H1 (cell line): ENCODE results near the gene STAU1. TPM values are rescaled to one million over a fixed set of nuclear protein-coding genes. Genes with fewer than 3 reads are reported as not detected.

Source experiments
- CTCF ChIA-PET: fragments of 300-600 bp; sonication (Branson Sonifier 250); formaldehyde crosslinking; loops from one replicate; lab custom pipeline; 2021; ENCODE audit not compliant: partially characterized antibody; lab: Charles Lee
- POLR2A ChIA-PET: fragments of 300-600 bp; sonication (Branson Sonifier 250); formaldehyde crosslinking; loops from one replicate; lab custom pipeline; 2021; ENCODE audit warnings: inconsistent platforms; ENCODE audit not compliant: partially characterized antibody; lab: Charles Lee
- DNase-seq, 2 experiments: peaks; one replicate each; pipeline versions ENCODE4 v3.0.0 to v3.0.0-alpha.2; 2010 to 2022; ENCODE audit warnings: low spot score in 2 of 2, low read depth in 1 of 2, mixed read lengths in 1 of 2
- FAIRE-seq: peaks from 2 replicates; lab custom pipeline; 2011; peaks lifted over from hg19 to GRCh38; lab: Jason Lieb, UNC
- H2AFZ ChIP-seq: 2 replicates; pipeline ENCODE4 v1.8.1; 2012; ENCODE audit warnings: low read length, inconsistent platforms
- H2AK5ac ChIP-seq: 2 replicates; pipeline ENCODE4 v1.6.1; 2013; ENCODE audit warnings: low read depth, low read length
- H2BK120ac ChIP-seq: replicated peaks from 2 replicates; pipeline ENCODE3; 2013; ENCODE audit warnings: low read depth, low read length, inconsistent platforms
- H2BK12ac ChIP-seq: 2 replicates; pipeline ENCODE4 v1.6.1; 2013; ENCODE audit warnings: low read depth, low read length
- H2BK15ac ChIP-seq: 2 replicates; pipeline ENCODE4 v1.6.1; 2013; ENCODE audit warnings: low read length
- H2BK20ac ChIP-seq: 2 replicates; pipeline ENCODE4 v1.6.1; 2013; ENCODE audit warnings: low read length
- H2BK5ac ChIP-seq: 2 replicates; pipeline ENCODE4 v1.6.1; 2013; ENCODE audit warnings: low read depth, low read length
- H3K14ac ChIP-seq: 2 replicates; pipeline ENCODE4 v1.6.1; 2013; ENCODE audit warnings: inconsistent platforms; ENCODE audit not compliant: insufficient read length
- H3K18ac ChIP-seq: 2 replicates; pipeline ENCODE4 v1.6.1; 2013; ENCODE audit warnings: low read length; ENCODE audit errors: extremely low read depth
- H3K23ac ChIP-seq: 2 replicates; pipeline ENCODE4 v1.6.1; 2013; ENCODE audit warnings: inconsistent platforms; ENCODE audit not compliant: insufficient read length
- H3K23me2 ChIP-seq: 2 replicates; pipeline ENCODE4 v1.6.1; 2013; ENCODE audit warnings: low read depth, low read length
- H3K27ac ChIP-seq: 2 replicates; pipeline ENCODE4 v1.6.1; 2011; ENCODE audit warnings: low read depth, low read length, inconsistent platforms
- H3K27me3 ChIP-seq, 4 experiments: replicated peaks in 1 of 4; 1 replicate in 1 of 4; 2 replicates in 3 of 4; pipeline versions ENCODE4 v1.6.1 to v1.8.1; 2011 to 2013; ENCODE audit warnings: low read length in 3 of 4, mild to moderate bottlenecking in 3 of 4, inconsistent platforms in 2 of 4, mixed read lengths in 2 of 4, moderate library complexity in 1 of 4; ENCODE audit not compliant: control insufficient read depth in 3 of 4, insufficient read depth in 3 of 4; ENCODE audit errors: extremely low read depth in 1 of 4
- H3K36me3 ChIP-seq, 4 experiments: 2 replicates each; pipeline versions ENCODE4 v1.6.1 to v1.8.1; 2011 to 2013; ENCODE audit warnings: mild to moderate bottlenecking in 4 of 4, low read length in 3 of 4, moderate library complexity in 2 of 4, control low read depth in 1 of 4, inconsistent platforms in 1 of 4; ENCODE audit not compliant: insufficient read depth in 4 of 4, control insufficient read depth in 2 of 4
- H3K4ac ChIP-seq: replicated peaks from 2 replicates; pipeline ENCODE3; 2013; ENCODE audit warnings: low read length, low read depth, mixed read lengths, inconsistent platforms; ENCODE audit not compliant: insufficient read length
- H3K4me1 ChIP-seq, 4 experiments: replicated peaks in 1 of 4; 1 replicate in 1 of 4; 2 replicates in 3 of 4; pipeline versions ENCODE4 v1.6.1 to v1.8.1; 2011 to 2013; ENCODE audit warnings: low read length in 3 of 4, inconsistent platforms in 2 of 4, mixed read lengths in 1 of 4; ENCODE audit not compliant: insufficient read depth in 4 of 4, control insufficient read depth in 3 of 4
- H3K4me2 ChIP-seq, 2 experiments: 2 replicates each; pipeline versions ENCODE4 v1.6.1 to v1.8.1; 2011 to 2013; ENCODE audit warnings: low read depth in 2 of 2, low read length in 2 of 2, control low read depth in 1 of 2, inconsistent platforms in 1 of 2, mild to moderate bottlenecking in 1 of 2; ENCODE audit not compliant: insufficient read depth in 1 of 2
- H3K4me3 ChIP-seq, 4 experiments: fragments of 200-600, 300-600 bp in 1 of 4; sonication (generic), shearing (Covaris generic), sonication (Bioruptor Twin) in 1 of 4; 2 replicates each; pipeline versions ENCODE4 v1.5.1 to v1.8.1; 2011 to 2016; ENCODE audit warnings: low read length in 4 of 4, low read depth in 3 of 4, control low read depth in 2 of 4, inconsistent platforms in 2 of 4, mild to moderate bottlenecking in 2 of 4, mixed read lengths in 1 of 4, moderate library complexity in 1 of 4; ENCODE audit not compliant: insufficient read depth in 2 of 4; ENCODE audit errors: extremely low read depth in 1 of 4
- H3K56ac ChIP-seq: replicated peaks from 2 replicates; pipeline ENCODE3; 2013; ENCODE audit warnings: low read depth, mild to moderate bottlenecking, mixed read lengths, low read length, inconsistent platforms; ENCODE audit not compliant: insufficient read length
- H3K79me1 ChIP-seq: 2 replicates; pipeline ENCODE4 v1.6.1; 2013; ENCODE audit warnings: low read depth, low read length, control low read depth
- H3K79me2 ChIP-seq, 2 experiments: 2 replicates each; pipeline versions ENCODE4 v1.6.1 to v1.8.1; 2012 to 2013; ENCODE audit warnings: low read length in 2 of 2, mild to moderate bottlenecking in 2 of 2, inconsistent platforms in 1 of 2; ENCODE audit not compliant: insufficient read depth in 2 of 2, control insufficient read depth in 1 of 2
- H3K9ac ChIP-seq, 4 experiments: replicated peaks in 1 of 4; 1 replicate in 1 of 4; 2 replicates in 3 of 4; pipeline versions ENCODE4 v1.6.1 to v1.8.1; 2011 to 2013; ENCODE audit warnings: low read depth in 3 of 4, low read length in 3 of 4, control low read depth in 2 of 4, mild to moderate bottlenecking in 2 of 4, moderate library complexity in 2 of 4, inconsistent platforms in 1 of 4; ENCODE audit errors: extremely low read depth in 1 of 4
- H3K9me3 ChIP-seq, 2 experiments: 2 replicates each; pipeline versions ENCODE4 v1.6.1 to v1.8.1; 2012 to 2013; ENCODE audit warnings: mild to moderate bottlenecking in 2 of 2, moderate library complexity in 2 of 2, control low read depth in 1 of 2, inconsistent platforms in 1 of 2, low read depth in 1 of 2, low read length in 1 of 2, mixed read lengths in 1 of 2; ENCODE audit not compliant: insufficient read depth in 2 of 2
- H4K20me1 ChIP-seq, 2 experiments: replicated peaks in 1 of 2; 2 replicates each; pipeline versions ENCODE3 to v1.8.1; 2011 to 2013; ENCODE audit warnings: inconsistent platforms in 2 of 2, low read length in 2 of 2, mild to moderate bottlenecking in 1 of 2; ENCODE audit not compliant: insufficient read depth in 2 of 2, control insufficient read depth in 1 of 2
- H4K5ac ChIP-seq: 2 replicates; pipeline ENCODE4 v1.6.1; 2013; ENCODE audit warnings: low read length, low read depth, mixed read lengths, inconsistent platforms; ENCODE audit not compliant: insufficient read length
- H4K8ac ChIP-seq: 2 replicates; pipeline ENCODE4 v1.8.0; 2013; ENCODE audit warnings: mild to moderate bottlenecking, moderate library complexity, low read length, inconsistent platforms; ENCODE audit not compliant: insufficient read depth; ENCODE audit errors: extremely low read depth
- H4K91ac ChIP-seq: replicated peaks from 2 replicates; pipeline ENCODE3; 2013; ENCODE audit warnings: low read length, mixed read lengths, inconsistent platforms; ENCODE audit not compliant: insufficient read length
- FOSL1 ChIP-seq: IDR thresholded peaks from 2 replicates; pipeline ENCODE4 v1.6.1; 2011; ENCODE audit warnings: mild to moderate bottlenecking, low read depth, low read length, moderate library complexity; ENCODE audit not compliant: insufficient read depth
- POLR2A ChIP-seq, 2 experiments: IDR thresholded peaks; 1 replicate in 1 of 2; 2 replicates in 1 of 2; pipeline ENCODE4 v1.6.1; 2011; ENCODE audit warnings: low read depth in 2 of 2, low read length in 2 of 2, mild to moderate bottlenecking in 2 of 2; ENCODE audit errors: control extremely low read depth in 1 of 2
- TCF12 ChIP-seq: IDR thresholded peaks from 2 replicates; pipeline ENCODE4 v1.6.1; 2011; ENCODE audit warnings: low read depth, mild to moderate bottlenecking, low read length
- WGBS, 2 experiments: shearing (Covaris generic) in 1 of 2; methylation state at CpG; one replicate each; pipeline versions ENCODE4 v1.1.6 to v1.1.7; 2013 to 2015; ENCODE audit warnings: low lambda C conversion rate in 2 of 2, mixed read lengths in 2 of 2, inconsistent platforms in 1 of 2, low coverage in 1 of 2, missing lambda C conversion rate in 1 of 2; ENCODE audit not compliant: insufficient replicate concordance in 2 of 2, insufficient coverage in 1 of 2, insufficient read length in 1 of 2; ENCODE audit errors: extremely low coverage in 1 of 2, missing lambda C conversion rate in 1 of 2; 5-methylcytosine and 5-hydroxymethylcytosine counted together
- polyA plus RNA-seq, 7 experiments: library from polyadenylated mRNA; depleted of rRNA in 3 of 7; stranded (reverse) in 5 of 7; unstranded in 2 of 7; fragments of >200 nt in 5 of 7; fragments of 200-250 nt in 2 of 7; gene quantifications; 1 replicate in 5 of 7; 2 replicates in 1 of 7; 4 replicates in 1 of 7; pipeline versions ENCODE4 v1.2.1 to v1.2.3, GENCODE V29; 2011 to 2013; ENCODE audit warnings: missing spikeins in 2 of 7, mixed read lengths in 2 of 7
- total RNA-seq: library from RNA; stranded (reverse); fragmentation: NEBNext Ultra II Directional; extraction: Animal tissue kit (Norgen Biotek cat#: 25700); gene quantifications from 2 replicates; pipeline ENCODE4 v1.2.1, GENCODE V29; 2021

Gene STAU1
- total and polyA plus RNA-seq, 2 of the 8 experiments (the other 6 are each of a cell fraction or from before 2014, with no cell fraction given): 41.4 to 107 TPM

DNA sequence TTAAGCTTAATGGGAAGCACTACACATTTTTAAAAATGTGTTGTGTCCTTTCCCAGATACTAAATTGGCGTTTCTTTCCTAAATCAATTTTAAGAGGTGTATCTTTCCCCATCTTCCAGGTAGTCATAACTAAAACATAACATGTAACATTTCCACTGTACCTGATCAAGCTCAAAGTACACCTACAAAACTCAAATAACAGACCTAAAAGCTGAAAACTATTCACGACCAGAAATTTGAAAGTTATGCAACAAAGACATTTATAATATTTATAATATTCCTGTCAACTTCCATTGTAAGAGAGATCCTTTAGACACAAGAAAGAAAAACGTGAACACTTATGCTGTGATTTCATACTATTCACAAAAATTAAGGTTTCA is 3.5 kb downstream of the STAU1 start:
- Histone ChIP-seq H3K4me1 (peaks cover 0 to 4% (median 0%) of the 10 kb centered on the region in 4 experiments; a peak in 2 of 7 replicates), H3K9ac (no peak overlapping the region), H3K9me3 (no peaks in the 10 kb centered on the region), H2BK12ac (no peak overlapping the region), H2AFZ (no peak overlapping the region), H2BK15ac (no peak overlapping the region), H4K20me1 (peaks cover 10 to 18% of the 10 kb centered on the region in 2 experiments), H3K56ac (no peak overlapping the region), H2BK120ac (no peak overlapping the region), H3K4me3 (no peak overlapping the region), H2AK5ac (no peak overlapping the region), H3K4me2 (no peak overlapping the region), H3K4ac (no peak overlapping the region), H3K79me2 (peaks cover 29 to 78% of the 10 kb centered on the region in 2 experiments), H3K23ac (no peak overlapping the region), H3K23me2 (peaks cover 8% of the 10 kb centered on the region), H3K18ac (no peak overlapping the region), H4K91ac (no peak overlapping the region), H2BK20ac (no peak overlapping the region), H3K79me1 (peaks cover 4% of the 10 kb centered on the region), H2BK5ac (no peak overlapping the region), H4K8ac (no peak overlapping the region), H3K14ac (no peak overlapping the region), H4K5ac (no peak overlapping the region), H3K36me3 (no peaks in the 10 kb centered on the region; a peak in 1 of 8 replicates), H3K27ac (no peak overlapping the region), H3K27me3 (no peaks in the 10 kb centered on the region)
- no peak for DNase-seq
- FAIRE-seq: no peak
- 90% methylated on average over 3 of the region's 3 CpGs; no CpG with 5 or more reads in 1 of the 2 experiments for WGBS, 2 experiments
- POLR2A ChIA-PET: interaction anchor here (0.8 to 1.1 kb wide), 4 partner anchors 11 to 138 kb away, joined by 3 to 5 read pairs (median 4); no protein-coding TSS in a partner anchor
- CTCF ChIA-PET: interaction anchor here (1.1 to 3.0 kb wide), 3 partner anchors 21 to 52 kb away, joined by 3 to 11 read pairs (median 5); no protein-coding TSS in a partner anchor
- TF ChIP-seq TCF12 (no peak), POLR2A (IDR thresholded peaks at IDR 0.05; ENCODE audit: control extremely low read depth in 1 of 2, low read depth in 2 of 2, low read length in 2 of 2) (no peak), FOSL1 (no peak)
